MM.1S (cell line): ENCODE results near the gene SLC39A8.

Experiments used
- DNase-seq: peaks from one replicate; pipeline ENCODE4 v3.0.0-alpha.2; 2015
- H2AFZ ChIP-seq: fragments of 300-600 bp; sonication (generic); 2 replicates; pipeline ENCODE4 v1.6.0; 2016; ENCODE audit warnings: antibody characterized with exemption, low read length
- H3F3A ChIP-seq: fragments of 300-600 bp; sonication (generic); 2 replicates; pipeline ENCODE4 v1.6.1; 2016; ENCODE audit warnings: mild to moderate bottlenecking, antibody characterized with exemption, low read length, moderate library complexity, mixed read lengths; ENCODE audit not compliant: insufficient read depth
- H3K27ac ChIP-seq: fragments of 300-600 bp; sonication (generic); 2 replicates; pipeline ENCODE4 v1.5.1; 2016; ENCODE audit warnings: mild to moderate bottlenecking, low read length
- H3K27me3 ChIP-seq: fragments of 300-600 bp; sonication (generic); replicated peaks from 2 replicates; pipeline ENCODE4 v1.6.0; 2016; ENCODE audit warnings: low read length; ENCODE audit not compliant: insufficient read depth
- H3K36me3 ChIP-seq: fragments of 300-600 bp; sonication (generic); replicated peaks from 2 replicates; pipeline ENCODE4 v1.6.1; 2016; ENCODE audit warnings: mild to moderate bottlenecking, low read length, mixed read lengths; ENCODE audit not compliant: insufficient read depth
- H3K4me1 ChIP-seq: fragments of 300-600 bp; sonication (generic); 2 replicates; pipeline ENCODE4 v1.6.1; 2016; ENCODE audit warnings: low read length, mixed read lengths
- H3K4me2 ChIP-seq: fragments of 300-600 bp; sonication (generic); 2 replicates; pipeline ENCODE4 v1.6.0; 2016; ENCODE audit warnings: low read depth, low read length
- H3K4me3 ChIP-seq: fragments of 300-600 bp; sonication (generic); 2 replicates; pipeline ENCODE4 v1.5.1; 2016; ENCODE audit warnings: low read length, mixed read lengths
- H3K79me2 ChIP-seq: fragments of 300-600 bp; sonication (generic); 2 replicates; pipeline ENCODE4 v1.6.1; 2016; ENCODE audit warnings: mixed run types, low read length, mixed read lengths
- H3K9ac ChIP-seq: fragments of 300-600 bp; sonication (generic); 2 replicates; pipeline ENCODE4 v1.6.1; 2016; ENCODE audit warnings: low read length, mixed read lengths
- H3K9me2 ChIP-seq: fragments of 300-600 bp; sonication (generic); replicated peaks from 2 replicates; pipeline ENCODE4 v1.6.1; 2016; ENCODE audit warnings: mild to moderate bottlenecking, low read length, mixed read lengths; ENCODE audit not compliant: insufficient read depth
- H3K9me3 ChIP-seq: fragments of 300-600 bp; sonication (generic); replicated peaks from 2 replicates; pipeline ENCODE4 v1.6.1; 2016; ENCODE audit warnings: mild to moderate bottlenecking, low read length, mixed read lengths; ENCODE audit not compliant: insufficient read depth
- H4K20me1 ChIP-seq: fragments of 300-600 bp; sonication (generic); 2 replicates; pipeline ENCODE4 v1.6.1; 2016; ENCODE audit warnings: mild to moderate bottlenecking, low read length, moderate library complexity, mixed read lengths; ENCODE audit not compliant: insufficient read depth
- EZH2 ChIP-seq: fragments of 300-600 bp; sonication (generic); optimal IDR thresholded peaks from 2 replicates; pipeline ENCODE3; 2017; ENCODE audit warnings: low read depth, mild to moderate bottlenecking, antibody characterized with exemption, low read length, mixed read lengths
- EZH2phosphoT487 ChIP-seq: fragments of 300-600 bp; sonication (generic); IDR thresholded peaks from 2 replicates; pipeline ENCODE4 v1.6.1; 2018; ENCODE audit warnings: antibody characterized with exemption, low read length
- TF ChIP-seq, protein P1 (sequence below): fragments of 300-600 bp; sonication (generic); IDR thresholded peaks from 2 replicates; pipeline ENCODE4 v1.5.1; 2016; ENCODE audit warnings: antibody characterized with exemption, low read length, mixed read lengths

The SLC39A8 gene

DNA sequence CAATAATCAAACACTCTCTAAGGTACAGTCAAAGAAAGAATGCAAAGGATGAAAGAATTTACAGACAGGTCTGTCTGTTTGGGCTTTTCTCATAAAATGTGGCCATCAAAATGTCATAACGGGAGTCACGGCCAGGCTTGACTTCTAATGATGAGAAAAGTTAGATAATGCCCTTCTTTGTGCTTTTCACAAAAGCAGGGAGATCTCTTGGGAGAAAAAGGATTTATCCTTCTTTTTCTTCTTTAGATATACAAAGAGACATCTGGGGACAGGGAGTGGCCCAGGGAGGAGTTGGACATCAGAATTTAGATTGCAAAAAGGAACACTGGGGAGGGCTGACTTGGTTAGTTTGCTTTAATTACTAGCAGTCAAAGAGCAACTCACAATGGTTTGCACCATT is 93.1 kb downstream of the SLC39A8 start:
- 0 out of 2 replicates have a peak, but pooled peaks cover 3% of the 10 kb centered on the region for H3K9me2 ChIP-seq
- no peaks in the 10 kb centered on the region for H4K20me1 ChIP-seq
- no peak overlapping the region for H3K27ac ChIP-seq
- no peak overlapping the region for H3K4me2 ChIP-seq
- H3K36me3 ChIP-seq: no peaks in the 10 kb centered on the region
- H2AFZ ChIP-seq: no peak overlapping the region
- TF ChIP-seq EZH2phosphoT487 (no peak), EZH2 (no peak)
- TF ChIP-seq, protein P1, sequence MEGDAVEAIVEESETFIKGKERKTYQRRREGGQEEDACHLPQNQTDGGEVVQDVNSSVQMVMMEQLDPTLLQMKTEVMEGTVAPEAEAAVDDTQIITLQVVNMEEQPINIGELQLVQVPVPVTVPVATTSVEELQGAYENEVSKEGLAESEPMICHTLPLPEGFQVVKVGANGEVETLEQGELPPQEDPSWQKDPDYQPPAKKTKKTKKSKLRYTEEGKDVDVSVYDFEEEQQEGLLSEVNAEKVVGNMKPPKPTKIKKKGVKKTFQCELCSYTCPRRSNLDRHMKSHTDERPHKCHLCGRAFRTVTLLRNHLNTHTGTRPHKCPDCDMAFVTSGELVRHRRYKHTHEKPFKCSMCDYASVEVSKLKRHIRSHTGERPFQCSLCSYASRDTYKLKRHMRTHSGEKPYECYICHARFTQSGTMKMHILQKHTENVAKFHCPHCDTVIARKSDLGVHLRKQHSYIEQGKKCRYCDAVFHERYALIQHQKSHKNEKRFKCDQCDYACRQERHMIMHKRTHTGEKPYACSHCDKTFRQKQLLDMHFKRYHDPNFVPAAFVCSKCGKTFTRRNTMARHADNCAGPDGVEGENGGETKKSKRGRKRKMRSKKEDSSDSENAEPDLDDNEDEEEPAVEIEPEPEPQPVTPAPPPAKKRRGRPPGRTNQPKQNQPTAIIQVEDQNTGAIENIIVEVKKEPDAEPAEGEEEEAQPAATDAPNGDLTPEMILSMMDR: no peak
- no peaks in the 10 kb centered on the region for H3K79me2 ChIP-seq
- H3K4me3 ChIP-seq: no peak overlapping the region
- H3K9ac ChIP-seq: no peak overlapping the region
- DNase-seq: no peak
- H3F3A ChIP-seq: no peaks in the 10 kb centered on the region
- H3K27me3 ChIP-seq: no peaks in the 10 kb centered on the region
- no peaks in the 10 kb centered on the region for H3K9me3 ChIP-seq
- no peaks in the 10 kb centered on the region for H3K4me1 ChIP-seq

DNA sequence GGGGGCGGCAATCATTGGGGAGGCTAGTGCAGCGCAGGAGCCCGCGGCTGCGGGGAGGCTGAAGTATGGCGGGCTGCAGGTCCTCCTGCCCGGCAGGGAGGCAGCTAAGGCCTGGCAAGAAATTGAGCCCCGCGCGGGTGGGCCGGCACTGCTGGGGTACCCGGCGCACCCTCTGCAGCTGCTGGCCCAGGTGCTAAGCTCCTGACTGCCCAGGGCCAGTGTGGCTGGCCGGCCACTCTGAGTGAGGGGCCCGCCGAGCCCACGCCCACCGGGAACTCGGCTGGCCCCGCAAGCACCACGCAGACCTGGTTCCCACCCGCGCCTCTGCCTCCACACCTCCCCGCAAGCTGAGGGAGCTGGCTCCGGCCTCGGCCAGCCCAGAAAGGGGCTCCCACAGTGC is 94.9 kb downstream of the SLC39A8 start:
- H3K9ac ChIP-seq: no peak overlapping the region
- H3K27ac ChIP-seq: no peak overlapping the region
- H3K4me3 ChIP-seq: no peak overlapping the region
- H4K20me1 ChIP-seq: no peaks in the 10 kb centered on the region
- no peak for DNase-seq
- H3K9me3 ChIP-seq: no peaks in the 10 kb centered on the region
- no peaks in the 10 kb centered on the region for H3K79me2 ChIP-seq
- no peaks in the 10 kb centered on the region for H3K36me3 ChIP-seq
- no peak overlapping the region for H2AFZ ChIP-seq
- no peaks in the 10 kb centered on the region for H3K27me3 ChIP-seq
- no peaks in the 10 kb centered on the region for H3K4me1 ChIP-seq
- H3F3A ChIP-seq: no peaks in the 10 kb centered on the region
- TF ChIP-seq, protein P1: no peak
- TF ChIP-seq EZH2 (no peak), EZH2phosphoT487 (no peak)
- 0 out of 2 replicates have a peak, but pooled peaks cover 3% of the 10 kb centered on the region for H3K9me2 ChIP-seq
- H3K4me2 ChIP-seq: no peak overlapping the region

DNA sequence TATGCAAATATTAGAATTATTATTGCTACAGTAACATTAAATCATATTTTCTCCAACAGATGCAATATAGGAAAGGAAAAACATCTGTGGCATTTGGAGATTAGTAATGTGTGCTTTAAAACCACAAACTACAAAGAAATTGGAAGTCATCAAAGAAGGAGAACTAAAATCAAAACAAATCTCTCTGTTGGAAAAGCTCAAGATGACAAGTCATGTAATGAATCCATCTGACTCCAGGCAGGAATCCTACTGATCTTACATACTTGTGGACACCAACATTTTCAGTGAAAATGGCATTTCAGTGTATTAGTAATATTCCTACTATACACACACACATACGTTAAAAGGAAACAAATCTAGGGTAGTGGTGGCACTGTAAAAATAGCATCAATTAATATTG is 98.2 kb downstream of the SLC39A8 start:
- Histone ChIP-seq H2AFZ (no peak overlapping the region), H4K20me1 (no peaks in the 10 kb centered on the region), H3K27me3 (no peaks in the 10 kb centered on the region), H3K9me3 (no peaks in the 10 kb centered on the region), H3K4me2 (no peak overlapping the region), H3K4me1 (no peaks in the 10 kb centered on the region), H3K36me3 (no peaks in the 10 kb centered on the region), H3K27ac (no peak overlapping the region), H3F3A (no peaks in the 10 kb centered on the region), H3K9me2 (no peaks in the 10 kb centered on the region), H3K4me3 (no peak overlapping the region), H3K9ac (no peak overlapping the region), H3K79me2 (no peaks in the 10 kb centered on the region)
- no peak for TF ChIP-seq EZH2
- TF ChIP-seq EZH2phosphoT487: no peak
- TF ChIP-seq, protein P1: no peak
- DNase-seq: no peak
